BJ (cell line): Measurements from ENCODE around the gene SYDE2. TPM values are rescaled to one million over a fixed set of nuclear protein-coding genes. Genes with fewer than 3 reads are reported as not detected.

ENCODE experiments used
- CTCF ChIA-PET: fragments of 350-600 bp; formaldehyde crosslinking; extraction: SDS; loops from one replicate; lab custom pipeline; 2021; ENCODE audit warnings: antibody characterized with exemption, inconsistent platforms; lab: Yijun Ruan, JAX
- POLR2A ChIA-PET: fragments of 300-600 bp; sonication (Branson Sonifier 250); formaldehyde crosslinking; extraction: SDS; loops from one replicate; lab custom pipeline; 2021; ENCODE audit warnings: antibody characterized with exemption; lab: Charles Lee
- DNase-seq: peaks from one replicate; pipeline ENCODE4 v3.0.0-alpha.2; 2011; ENCODE audit warnings: low read depth
- H3K27me3 ChIP-seq: 2 replicates; pipeline ENCODE4 v1.6.0; 2011; ENCODE audit warnings: low read length; ENCODE audit not compliant: control insufficient read depth, insufficient read depth
- H3K36me3 ChIP-seq: 2 replicates; pipeline ENCODE4 v1.5.1; 2011; ENCODE audit warnings: low read length; ENCODE audit not compliant: control insufficient read depth, insufficient read depth
- H3K4me3 ChIP-seq: 2 replicates; pipeline ENCODE4 v1.5.1; 2011; ENCODE audit warnings: low read depth, mild to moderate bottlenecking, control low read depth, low read length
- polyA plus RNA-seq: library from polyadenylated mRNA; depleted of rRNA; stranded (reverse); fragments of >200 nt; gene quantifications from 2 replicates; pipeline ENCODE4 v1.2.3, GENCODE V29; 2011
- TF ChIP-seq, protein P1 (sequence below): IDR thresholded peaks from 2 replicates; pipeline ENCODE4 v1.5.1; 2011; ENCODE audit warnings: low read depth, mild to moderate bottlenecking, control low read depth, inconsistent platforms, low read length, moderate library complexity; ENCODE audit not compliant: insufficient read depth

The SYDE2 gene
- polyA plus RNA-seq, 1 experiment: 4.4 TPM

GRCh38 chr1:85168884-85169283 is 31.9 kb downstream of the SYDE2 start:
- Histone ChIP-seq H3K27me3 (no peaks in the 10 kb centered on the region), H3K36me3 (peaks cover 1% of the 10 kb centered on the region; the same call in 1 of the 2 replicates), H3K4me3 (no peak overlapping the region)
- no peak for DNase-seq
- ChIA-PET POLR2A (no interaction called here), CTCF (interaction anchor here (1.2 to 1.6 kb wide), 3 partner anchors 10 to 86 kb away, joined by 3 read pairs; no protein-coding TSS in a partner anchor)
- TF ChIP-seq, protein P1, sequence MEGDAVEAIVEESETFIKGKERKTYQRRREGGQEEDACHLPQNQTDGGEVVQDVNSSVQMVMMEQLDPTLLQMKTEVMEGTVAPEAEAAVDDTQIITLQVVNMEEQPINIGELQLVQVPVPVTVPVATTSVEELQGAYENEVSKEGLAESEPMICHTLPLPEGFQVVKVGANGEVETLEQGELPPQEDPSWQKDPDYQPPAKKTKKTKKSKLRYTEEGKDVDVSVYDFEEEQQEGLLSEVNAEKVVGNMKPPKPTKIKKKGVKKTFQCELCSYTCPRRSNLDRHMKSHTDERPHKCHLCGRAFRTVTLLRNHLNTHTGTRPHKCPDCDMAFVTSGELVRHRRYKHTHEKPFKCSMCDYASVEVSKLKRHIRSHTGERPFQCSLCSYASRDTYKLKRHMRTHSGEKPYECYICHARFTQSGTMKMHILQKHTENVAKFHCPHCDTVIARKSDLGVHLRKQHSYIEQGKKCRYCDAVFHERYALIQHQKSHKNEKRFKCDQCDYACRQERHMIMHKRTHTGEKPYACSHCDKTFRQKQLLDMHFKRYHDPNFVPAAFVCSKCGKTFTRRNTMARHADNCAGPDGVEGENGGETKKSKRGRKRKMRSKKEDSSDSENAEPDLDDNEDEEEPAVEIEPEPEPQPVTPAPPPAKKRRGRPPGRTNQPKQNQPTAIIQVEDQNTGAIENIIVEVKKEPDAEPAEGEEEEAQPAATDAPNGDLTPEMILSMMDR: no peak

- CTCF ChIA-PET: no interaction called here
- peaks cover 3% of the 10 kb centered on the region; the same call in 1 of the 2 replicates for H3K36me3 ChIP-seq
- no peak overlapping the region for H3K4me3 ChIP-seq
- H3K27me3 ChIP-seq: no peaks in the 10 kb centered on the region
- no peak for DNase-seq
- POLR2A ChIA-PET: interaction anchor here (0.6 kb wide), 2 partner anchors 8 to 34 kb away, joined by 3 to 4 read pairs; partner anchors contain the start of gene SYDE2
- TF ChIP-seq, protein P1: no peak
Measured at GRCh38 chr1:85166351-85166750, 34.5 kb downstream of the SYDE2 start.

GRCh38 chr1:85158910-85159309 is 41.9 kb downstream of the SYDE2 start:
- no peak for DNase-seq
- Histone ChIP-seq H3K4me3 (no peak overlapping the region), H3K36me3 (peaks cover 1% of the 10 kb centered on the region; the same call in 1 of the 2 replicates), H3K27me3 (no peaks in the 10 kb centered on the region)
- ChIA-PET CTCF (interaction anchor here (1.2 to 2.3 kb wide), 2 partner anchors 11 to 49 kb away, joined by 3 to 6 read pairs; no protein-coding TSS in a partner anchor), POLR2A (interaction anchor here (0.6 kb wide), 1 partner anchor 121 kb away, joined by 4 read pairs; no protein-coding TSS in a partner anchor)
- TF ChIP-seq, protein P1: no peak

DNA sequence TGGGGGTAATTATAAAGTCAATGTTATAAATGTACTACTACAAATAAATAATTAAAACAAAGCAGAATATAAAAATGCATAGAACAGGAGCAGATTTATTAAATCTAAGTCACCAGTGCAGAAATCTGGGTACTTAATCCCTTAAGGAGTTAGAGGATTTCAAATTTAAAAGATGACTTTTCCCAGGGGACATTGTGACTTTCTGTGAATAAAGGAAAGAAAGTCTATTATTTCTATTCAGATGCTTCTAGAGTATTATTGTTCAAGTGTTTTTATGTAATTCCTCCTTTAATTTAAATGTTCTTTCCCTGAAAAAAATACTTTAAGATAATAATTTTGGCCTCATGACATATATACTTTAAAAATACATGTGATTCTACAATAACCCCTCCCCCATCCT is 43.4 kb downstream of the SYDE2 start:
- H3K27me3 ChIP-seq: no peaks in the 10 kb centered on the region
- H3K4me3 ChIP-seq: no peak overlapping the region
- TF ChIP-seq, protein P1: no peak
- no peaks in the 10 kb centered on the region for H3K36me3 ChIP-seq
- DNase-seq: no peak
- ChIA-PET POLR2A (interaction anchor here (0.7 kb wide), 1 partner anchor 9 kb away, joined by 4 read pairs; no protein-coding TSS in a partner anchor), CTCF (interaction anchor here (2.3 kb wide), 1 partner anchor 48 kb away, joined by 6 read pairs; no protein-coding TSS in a partner anchor)

- DNase-seq: no peak
- POLR2A ChIA-PET: no interaction called here
- Histone ChIP-seq H3K4me3 (no peak overlapping the region), H3K27me3 (no peaks in the 10 kb centered on the region), H3K36me3 (no peaks in the 10 kb centered on the region)
- TF ChIP-seq, protein P1: no peak
- CTCF ChIA-PET: interaction anchor here (3.0 kb wide), 1 partner anchor 44 kb away, joined by 9 read pairs; no protein-coding TSS in a partner anchor
Measured at GRCh38 chr1:85153149-85153891, 47.5 kb downstream of the SYDE2 start.
